Endothelial cell (in vitro differentiated cells): ENCODE results near the gene KCNN1. TPM values are rescaled to one million over a fixed set of nuclear protein-coding genes. Genes with fewer than 3 reads are reported as not detected.

Source experiments
- DNase-seq: peaks from one replicate; pipeline ENCODE4 v3.0.0; 2021; ENCODE audit warnings: low spot score
- H3K27ac Mint-ChIP-seq: one replicate; pipeline ENCODE4 v1.8.0; 2021; ENCODE audit warnings: mixed read lengths, inconsistent platforms; ENCODE audit not compliant: unreplicated experiment
- H3K27me3 Mint-ChIP-seq: one replicate; pipeline ENCODE4 v1.8.0; 2021; ENCODE audit warnings: mild to moderate bottlenecking, moderate library complexity, mixed read lengths, inconsistent platforms; ENCODE audit not compliant: unreplicated experiment
- H3K36me3 Mint-ChIP-seq: one replicate; pipeline ENCODE4 v1.8.0; 2021; ENCODE audit warnings: mild to moderate bottlenecking, low read depth, mixed read lengths, inconsistent platforms; ENCODE audit not compliant: unreplicated experiment
- H3K4me1 Mint-ChIP-seq: one replicate; pipeline ENCODE4 v1.8.0; 2021; ENCODE audit warnings: mild to moderate bottlenecking, mixed read lengths, inconsistent platforms; ENCODE audit not compliant: unreplicated experiment
- H3K4me3 Mint-ChIP-seq: one replicate; pipeline ENCODE4 v1.8.0; 2021; ENCODE audit warnings: mild to moderate bottlenecking, mixed read lengths, inconsistent platforms; ENCODE audit not compliant: unreplicated experiment
- H3K9me3 Mint-ChIP-seq: one replicate; pipeline ENCODE4 v1.8.0; 2021; ENCODE audit warnings: mixed read lengths, inconsistent platforms; ENCODE audit not compliant: unreplicated experiment
- total RNA-seq: library from RNA; stranded (reverse); fragmentation: NEBNext Ultra II Directional; extraction: Animal tissue kit (Norgen Biotek cat#: 25700); gene quantifications from one replicate; pipeline ENCODE4 v1.2.1, GENCODE V29; 2021; ENCODE audit not compliant: unreplicated experiment
- TF ChIP-seq, protein P1 (sequence below): fragments of 200-600 bp; sonication (generic); IDR thresholded peaks from one replicate; pipeline ENCODE4 v1.5.0; 2021; ENCODE audit warnings: antibody characterized with exemption; ENCODE audit not compliant: unreplicated experiment

Gene KCNN1
- total RNA-seq, 1 donor from 2014 or later = 19.3 TPM

DNA sequence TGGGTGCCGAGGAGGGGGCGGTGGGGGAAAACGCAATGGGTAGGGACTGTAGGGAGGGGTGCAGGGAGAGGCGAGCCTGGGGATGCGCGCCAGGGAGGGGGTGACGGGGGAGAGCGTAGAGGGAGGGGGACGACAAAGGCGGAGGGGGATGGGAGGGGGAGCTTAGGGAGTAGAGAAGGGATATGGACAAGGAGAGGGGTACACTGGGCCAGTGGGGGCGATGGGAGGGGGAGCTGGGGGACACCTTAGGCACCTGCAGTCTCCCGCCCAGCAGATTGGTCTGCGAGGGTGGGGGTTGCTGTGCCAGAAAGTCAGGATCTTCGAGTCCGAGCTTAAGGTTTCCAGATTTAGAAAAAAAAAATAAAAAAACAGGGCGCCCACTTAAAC is 18.4 kb upstream of the KCNN1 start:
- TF ChIP-seq, protein P1, sequence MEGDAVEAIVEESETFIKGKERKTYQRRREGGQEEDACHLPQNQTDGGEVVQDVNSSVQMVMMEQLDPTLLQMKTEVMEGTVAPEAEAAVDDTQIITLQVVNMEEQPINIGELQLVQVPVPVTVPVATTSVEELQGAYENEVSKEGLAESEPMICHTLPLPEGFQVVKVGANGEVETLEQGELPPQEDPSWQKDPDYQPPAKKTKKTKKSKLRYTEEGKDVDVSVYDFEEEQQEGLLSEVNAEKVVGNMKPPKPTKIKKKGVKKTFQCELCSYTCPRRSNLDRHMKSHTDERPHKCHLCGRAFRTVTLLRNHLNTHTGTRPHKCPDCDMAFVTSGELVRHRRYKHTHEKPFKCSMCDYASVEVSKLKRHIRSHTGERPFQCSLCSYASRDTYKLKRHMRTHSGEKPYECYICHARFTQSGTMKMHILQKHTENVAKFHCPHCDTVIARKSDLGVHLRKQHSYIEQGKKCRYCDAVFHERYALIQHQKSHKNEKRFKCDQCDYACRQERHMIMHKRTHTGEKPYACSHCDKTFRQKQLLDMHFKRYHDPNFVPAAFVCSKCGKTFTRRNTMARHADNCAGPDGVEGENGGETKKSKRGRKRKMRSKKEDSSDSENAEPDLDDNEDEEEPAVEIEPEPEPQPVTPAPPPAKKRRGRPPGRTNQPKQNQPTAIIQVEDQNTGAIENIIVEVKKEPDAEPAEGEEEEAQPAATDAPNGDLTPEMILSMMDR = no peak
- Mint-ChIP-seq H3K4me1 (peaks cover 19% of the 10 kb centered on the region), H3K36me3 (peaks cover 8% of the 10 kb centered on the region), H3K9me3 (no peaks in the 10 kb centered on the region), H3K4me3 (no peak overlapping the region), H3K27ac (no peak overlapping the region), H3K27me3 (peaks cover 29% of the 10 kb centered on the region)
- no peak for DNase-seq

DNA sequence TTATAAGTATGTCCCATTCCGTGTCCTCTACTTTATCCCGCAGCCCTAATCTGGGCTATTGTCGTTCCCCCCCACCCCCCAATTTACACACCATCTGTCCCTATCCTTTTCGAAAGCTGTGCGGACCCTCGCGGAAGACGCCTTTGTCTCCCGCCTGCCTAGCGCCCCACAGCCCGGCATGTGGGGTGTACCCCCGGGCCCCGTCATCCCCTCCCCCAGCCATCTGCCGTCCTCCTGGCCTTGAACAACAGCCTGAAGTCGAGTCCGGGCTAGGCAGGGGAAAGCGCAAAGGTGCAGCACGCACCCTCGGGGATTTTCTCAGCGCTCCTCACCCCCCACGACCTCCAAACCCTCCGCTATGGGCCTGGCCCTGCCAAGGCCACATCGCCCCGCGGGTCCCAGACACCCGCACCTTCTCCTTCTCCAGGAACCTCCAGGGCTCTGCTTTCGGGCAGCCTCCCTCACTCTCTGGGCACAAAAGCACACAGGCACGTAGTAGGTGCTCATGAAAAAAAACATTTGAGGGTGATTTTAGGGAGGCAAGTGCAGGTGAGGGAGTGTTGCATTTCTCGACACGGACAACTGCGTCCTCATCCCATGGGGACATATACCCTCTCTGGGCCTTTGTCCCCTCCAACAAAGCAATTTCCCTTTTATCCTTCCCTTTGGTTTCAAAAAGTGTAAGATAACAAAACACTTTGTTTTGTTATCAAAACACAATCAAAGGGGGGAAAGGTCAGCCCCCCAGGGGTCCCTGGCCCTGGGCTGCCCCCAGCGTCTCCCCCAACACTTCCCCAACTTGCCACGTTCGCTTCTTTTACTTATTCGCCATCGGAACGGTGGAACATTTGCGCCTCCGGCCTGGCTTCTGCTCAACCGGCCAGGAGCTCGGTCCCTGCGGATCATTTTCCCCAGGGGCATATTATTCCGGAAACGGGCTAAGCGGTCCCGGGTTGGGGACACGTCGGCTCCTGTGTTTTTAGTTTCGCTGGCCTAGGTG is 17.7 kb upstream of the KCNN1 start:
- H3K4me1 Mint-ChIP-seq = peaks cover 19% of the 10 kb centered on the region
- H3K27me3 Mint-ChIP-seq = peaks cover 32% of the 10 kb centered on the region
- DNase-seq = no peak
- TF ChIP-seq, protein P1 = no peak
- no peak overlapping the region for H3K27ac Mint-ChIP-seq
- no peaks in the 10 kb centered on the region for H3K9me3 Mint-ChIP-seq
- peaks cover 7% of the 10 kb centered on the region for H3K36me3 Mint-ChIP-seq
- peak overlapping the region; percentile 20 for H3K4me3 Mint-ChIP-seq

DNA sequence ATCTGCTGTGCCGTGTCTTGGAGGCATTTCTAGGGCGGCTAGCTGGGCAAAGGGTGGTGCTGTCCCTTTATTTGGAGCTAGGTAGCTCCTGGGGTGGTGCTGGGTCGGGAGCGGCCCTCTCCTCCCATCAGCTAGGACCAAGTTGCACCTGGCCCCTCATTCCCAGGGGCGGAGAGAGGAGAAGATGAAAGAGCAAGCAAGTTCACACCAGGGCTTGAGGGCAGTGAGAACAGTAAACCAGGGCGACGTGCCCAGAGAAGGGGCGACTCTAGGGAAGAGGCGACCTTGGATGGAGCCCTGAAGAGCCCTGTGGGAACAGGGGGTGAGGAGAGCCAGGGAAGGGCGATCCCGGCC is 17.0 kb upstream of the KCNN1 start:
- peaks cover 30% of the 10 kb centered on the region for H3K27me3 Mint-ChIP-seq
- no peak overlapping the region for H3K27ac Mint-ChIP-seq
- peaks cover 19% of the 10 kb centered on the region for H3K4me1 Mint-ChIP-seq
- no peak for DNase-seq
- TF ChIP-seq, protein P1 = no peak
- peaks cover 4% of the 10 kb centered on the region for H3K36me3 Mint-ChIP-seq
- H3K9me3 Mint-ChIP-seq = no peaks in the 10 kb centered on the region
- H3K4me3 Mint-ChIP-seq = peak overlapping the region; percentile 51

DNA sequence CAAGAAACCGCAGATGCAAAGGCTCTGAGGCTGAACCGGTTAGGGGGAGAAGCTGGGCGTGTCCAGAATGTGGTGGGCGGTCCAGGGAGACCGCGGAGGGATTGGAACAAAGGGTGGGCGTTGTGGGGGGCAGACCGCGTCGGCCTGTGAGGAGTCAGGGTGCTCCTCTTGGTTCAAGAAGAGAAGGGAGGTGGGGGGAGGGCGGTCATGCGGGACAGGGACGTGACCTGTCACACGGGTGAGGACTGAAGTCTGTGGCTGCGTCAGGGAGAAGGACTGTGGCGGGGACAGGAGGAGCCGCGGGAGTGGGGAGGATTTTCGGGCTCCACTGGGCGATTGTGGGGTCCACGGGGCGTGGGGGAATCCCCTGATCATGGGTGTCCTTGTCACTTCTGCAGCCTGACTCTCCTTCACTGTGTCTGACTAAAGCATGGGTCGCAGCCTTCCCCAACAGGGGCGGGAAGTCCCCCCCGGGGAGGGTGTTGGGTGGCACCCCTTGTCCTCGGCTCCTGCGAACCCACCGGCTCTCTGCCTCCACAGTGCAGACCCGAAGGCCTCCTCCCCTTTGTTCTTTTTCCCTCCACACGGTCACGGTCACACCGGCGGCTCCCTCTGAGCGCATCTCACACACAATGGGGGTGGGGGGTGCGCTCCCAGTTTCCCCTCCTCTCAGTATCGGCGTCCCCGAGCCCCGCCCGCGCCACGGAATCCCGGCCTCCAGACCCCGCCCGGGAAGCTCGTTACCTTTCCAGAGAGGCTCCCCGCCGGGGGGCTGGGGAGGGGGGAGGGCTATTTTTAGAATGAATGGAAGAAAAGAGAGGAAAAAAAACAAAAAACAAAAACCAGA is 16.4 kb upstream of the KCNN1 start:
- Mint-ChIP-seq H3K4me3 (peak overlapping the region; percentile 51), H3K9me3 (no peaks in the 10 kb centered on the region), H3K27ac (no peak overlapping the region), H3K4me1 (peaks cover 19% of the 10 kb centered on the region), H3K36me3 (peaks cover 4% of the 10 kb centered on the region), H3K27me3 (peaks cover 30% of the 10 kb centered on the region)
- no peak for DNase-seq
- TF ChIP-seq, protein P1 = no peak
